Cardiac muscle cell (in vitro differentiated cells and primary cell): ENCODE results near the gene AQP5. TPM values are rescaled to one million over a fixed set of nuclear protein-coding genes. Genes with fewer than 3 reads are reported as not detected.
A peak's percentile ranks its signal among the peaks of the same experiment; 100 is the strongest.

Source experiments
- DNase-seq, 2 donors: peaks; one replicate each; pipeline versions ENCODE4 v3.0.0 to v3.0.0-alpha.2; 2010 to 2017; ENCODE audit warnings: low read depth in 1 of 2, low spot score in 1 of 2
- H3K27ac ChIP-seq: fragments of 200-600 bp; sonication (generic); 2 replicates; pipeline ENCODE4 v1.5.1; 2016
- H3K27me3 ChIP-seq: fragments of 200-600 bp; sonication (generic); 2 replicates; pipeline ENCODE4 v1.6.0; 2016; ENCODE audit warnings: control low read depth
- H3K36me3 ChIP-seq: fragments of 200-600 bp; sonication (generic); 2 replicates; pipeline ENCODE4 v1.5.1; 2016; ENCODE audit warnings: control low read depth
- H3K4me1 ChIP-seq: fragments of 200-600 bp; sonication (generic); 2 replicates; pipeline ENCODE4 v1.8.1; 2017; ENCODE audit warnings: low read depth, mild to moderate bottlenecking, mixed run types
- H3K4me3 ChIP-seq: fragments of 200-600 bp; sonication (generic); 2 replicates; pipeline ENCODE4 v1.5.1; 2016; ENCODE audit warnings: mild to moderate bottlenecking
- H3K9me3 ChIP-seq: fragments of 200-600 bp; sonication (generic); 2 replicates; pipeline ENCODE4 v1.5.1; 2017; ENCODE audit warnings: low read depth, mild to moderate bottlenecking, control low read depth
- polyA plus RNA-seq: library from polyadenylated mRNA; unstranded; fragments of >200 nt; fragmentation: Nextera tagmentation; extraction: Ambion mirVana; gene quantifications from 2 replicates; pipeline ENCODE4 v1.2.1, GENCODE V29; 2016
- total RNA-seq: library from RNA; depleted of rRNA; stranded (reverse); fragments of >200 nt; gene quantifications from 2 replicates; pipeline ENCODE4 v1.2.3, GENCODE V29; 2016
- TF ChIP-seq, protein P1 (sequence below): IDR thresholded peaks from 2 replicates; pipeline ENCODE4 v1.5.1; 2012; ENCODE audit warnings: low read depth, mild to moderate bottlenecking, low read length

The AQP5 gene
- total and polyA plus RNA-seq, 2 experiments from 2014 or later = 0.56 to 1.6 TPM

DNA sequence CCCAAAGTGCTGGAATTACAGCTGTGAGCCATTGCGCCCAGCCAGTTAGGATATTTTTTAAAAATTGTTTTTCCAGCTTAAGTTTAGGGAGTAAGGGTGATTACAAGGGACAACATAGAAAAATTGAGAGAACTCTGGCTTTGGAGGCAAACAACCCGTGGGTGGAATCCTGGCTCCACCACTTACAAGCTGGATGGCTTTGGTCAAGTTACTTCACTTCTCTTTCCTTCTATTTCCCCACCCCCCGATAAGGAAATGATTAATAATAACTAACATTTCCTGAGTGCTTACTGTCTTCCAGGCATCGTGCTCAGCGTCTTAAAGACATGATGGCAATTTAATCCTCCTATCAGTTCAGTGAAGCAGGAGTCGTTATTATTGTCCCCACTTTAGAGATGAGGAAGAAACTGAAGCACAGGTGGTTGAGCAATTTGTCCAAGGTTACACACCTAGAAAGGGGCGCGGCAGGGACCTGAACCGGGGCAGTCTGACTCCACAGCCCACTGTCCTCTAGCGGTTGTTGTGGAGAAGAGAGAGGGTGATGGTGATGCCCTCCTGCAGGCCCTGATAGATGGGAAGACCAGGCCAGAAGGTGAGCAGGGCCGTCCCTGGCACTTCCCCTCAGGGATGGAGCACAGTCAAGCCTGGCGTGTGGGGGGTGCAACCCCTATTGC is 41.3 kb upstream of the AQP5 start:
- Histone ChIP-seq H3K36me3 (no peaks in the 10 kb centered on the region), H3K27me3 (no peaks in the 10 kb centered on the region), H3K4me1 (peaks cover 5% of the 10 kb centered on the region), H3K4me3 (no peak overlapping the region), H3K27ac (no peak overlapping the region), H3K9me3 (no peaks in the 10 kb centered on the region)
- TF ChIP-seq, protein P1, sequence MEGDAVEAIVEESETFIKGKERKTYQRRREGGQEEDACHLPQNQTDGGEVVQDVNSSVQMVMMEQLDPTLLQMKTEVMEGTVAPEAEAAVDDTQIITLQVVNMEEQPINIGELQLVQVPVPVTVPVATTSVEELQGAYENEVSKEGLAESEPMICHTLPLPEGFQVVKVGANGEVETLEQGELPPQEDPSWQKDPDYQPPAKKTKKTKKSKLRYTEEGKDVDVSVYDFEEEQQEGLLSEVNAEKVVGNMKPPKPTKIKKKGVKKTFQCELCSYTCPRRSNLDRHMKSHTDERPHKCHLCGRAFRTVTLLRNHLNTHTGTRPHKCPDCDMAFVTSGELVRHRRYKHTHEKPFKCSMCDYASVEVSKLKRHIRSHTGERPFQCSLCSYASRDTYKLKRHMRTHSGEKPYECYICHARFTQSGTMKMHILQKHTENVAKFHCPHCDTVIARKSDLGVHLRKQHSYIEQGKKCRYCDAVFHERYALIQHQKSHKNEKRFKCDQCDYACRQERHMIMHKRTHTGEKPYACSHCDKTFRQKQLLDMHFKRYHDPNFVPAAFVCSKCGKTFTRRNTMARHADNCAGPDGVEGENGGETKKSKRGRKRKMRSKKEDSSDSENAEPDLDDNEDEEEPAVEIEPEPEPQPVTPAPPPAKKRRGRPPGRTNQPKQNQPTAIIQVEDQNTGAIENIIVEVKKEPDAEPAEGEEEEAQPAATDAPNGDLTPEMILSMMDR = peak; percentile 16
- DNase-seq = peak in 1 of 2 donors; percentile 91

DNA sequence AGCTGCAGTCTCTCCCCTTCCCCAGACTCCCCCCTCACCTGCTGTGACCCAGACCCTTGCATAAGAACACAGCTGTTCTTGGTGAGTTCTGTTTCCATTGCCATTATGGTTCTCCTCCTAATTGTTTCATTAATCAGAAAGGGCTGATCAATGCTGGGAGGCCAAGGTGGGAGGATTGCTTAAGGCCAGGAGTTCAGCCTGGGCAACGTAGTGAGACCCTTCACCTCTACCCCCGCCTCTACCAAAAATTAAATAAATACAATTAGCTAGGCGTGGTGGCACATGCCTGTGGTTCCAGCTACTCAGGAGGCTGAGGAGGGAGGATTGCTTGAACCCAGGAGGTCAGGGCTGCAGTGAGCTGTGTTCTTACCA is 40.8 kb upstream of the AQP5 start:
- no peaks in the 10 kb centered on the region for H3K27me3 ChIP-seq
- no peak overlapping the region for H3K4me3 ChIP-seq
- H3K36me3 ChIP-seq = no peaks in the 10 kb centered on the region
- no peak for DNase-seq
- H3K27ac ChIP-seq = no peak overlapping the region
- no peaks in the 10 kb centered on the region for H3K9me3 ChIP-seq
- H3K4me1 ChIP-seq = peaks cover 5% of the 10 kb centered on the region
- TF ChIP-seq, protein P1 = no peak

GRCh38 chr12:49921299-49921698 is 40.4 kb upstream of the AQP5 start:
- TF ChIP-seq, protein P1 = no peak
- H3K4me3 ChIP-seq = no peak overlapping the region
- no peak for DNase-seq

DNA sequence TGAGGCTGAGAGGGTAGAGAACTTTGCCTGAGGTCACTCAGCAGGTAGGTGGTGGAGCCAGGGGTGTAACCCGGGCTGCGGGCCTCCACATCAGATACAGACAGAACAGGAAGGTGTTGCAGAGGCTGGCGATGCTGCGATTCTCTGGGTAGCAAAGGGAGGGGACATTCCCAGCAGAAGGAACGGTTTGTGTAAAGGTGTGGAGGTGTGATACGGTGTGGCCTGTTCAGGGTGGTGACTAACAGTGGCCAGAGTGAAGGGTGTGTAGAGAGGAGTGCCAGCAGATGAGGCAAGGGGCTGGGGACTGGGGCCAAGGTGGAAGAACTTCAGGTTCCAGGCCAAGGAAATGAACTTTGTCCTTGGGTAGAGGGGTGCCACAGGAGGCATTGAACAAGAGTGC is 39.7 kb upstream of the AQP5 start:
- no peaks in the 10 kb centered on the region for H3K9me3 ChIP-seq
- DNase-seq = no peak
- no peak overlapping the region for H3K4me3 ChIP-seq
- TF ChIP-seq, protein P1 = no peak
- H3K4me1 ChIP-seq = peaks cover 5% of the 10 kb centered on the region
- no peaks in the 10 kb centered on the region for H3K36me3 ChIP-seq
- H3K27me3 ChIP-seq = no peaks in the 10 kb centered on the region
- H3K27ac ChIP-seq = no peak overlapping the region

More at GRCh38 chr12:49921299-49921698, 40.4 kb upstream of the AQP5 start:
- Histone ChIP-seq H3K4me1 (peaks cover 5% of the 10 kb centered on the region), H3K27me3 (no peaks in the 10 kb centered on the region), H3K27ac (no peak overlapping the region), H3K9me3 (no peaks in the 10 kb centered on the region), H3K36me3 (no peaks in the 10 kb centered on the region)

- TF ChIP-seq, protein P1 = no peak
- Histone ChIP-seq H3K36me3 (no peaks in the 10 kb centered on the region), H3K4me3 (no peak overlapping the region), H3K4me1 (peaks cover 5% of the 10 kb centered on the region), H3K27me3 (no peaks in the 10 kb centered on the region), H3K27ac (no peak overlapping the region), H3K9me3 (no peaks in the 10 kb centered on the region)
- no peak for DNase-seq
Measured at GRCh38 chr12:49922349-49923034, 39.2 kb upstream of the AQP5 start.
